Bronchial epithelial cell (primary cell): ENCODE measurements around the gene ABTB2. TPM values are rescaled to one million over a fixed set of nuclear protein-coding genes. Genes with fewer than 3 reads are reported as not detected.

Experiments used
- DNase-seq: peaks from one replicate; pipeline ENCODE4 v3.0.0-alpha.2; 2010; ENCODE audit warnings: low read depth
- FAIRE-seq: peaks from 2 replicates; lab custom pipeline; 2011; peaks lifted over from hg19 to GRCh38; lab: Jason Lieb, UNC
- H3K27me3 ChIP-seq: 2 replicates; pipeline ENCODE4 v1.5.1; 2011; ENCODE audit warnings: low read length; ENCODE audit not compliant: control insufficient read depth, insufficient read depth
- H3K36me3 ChIP-seq: 2 replicates; pipeline ENCODE4 v1.5.1; 2011; ENCODE audit warnings: low read length; ENCODE audit not compliant: control insufficient read depth, insufficient read depth
- H3K4me3 ChIP-seq: 2 replicates; pipeline ENCODE4 v1.5.1; 2011; ENCODE audit warnings: mild to moderate bottlenecking, low read depth, low read length, control low read depth
- CTCF ChIP-seq: IDR thresholded peaks from 2 replicates; pipeline ENCODE4 v1.5.1; 2011; ENCODE audit warnings: mild to moderate bottlenecking, moderate library complexity, low read length, control low read depth, inconsistent platforms; ENCODE audit not compliant: insufficient read depth, severe bottlenecking
- total RNA-seq: library from RNA; depleted of rRNA; stranded (reverse); fragments of >200 nt; gene quantifications from 2 replicates; pipeline ENCODE4 v1.2.1, GENCODE V29; 2014

The ABTB2 gene
- total RNA-seq, 1 donor from 2014 or later: 0.53 TPM

GRCh38 chr11:34341096-34341495 lies 16.7 kb downstream of the ABTB2 start:
- no peak for FAIRE-seq
- H3K4me3 ChIP-seq: no peak overlapping the region
- no peak for DNase-seq
- TF ChIP-seq CTCF: no peak
- H3K27me3 ChIP-seq: no peaks in the 10 kb centered on the region
- no peaks in the 10 kb centered on the region for H3K36me3 ChIP-seq

DNA sequence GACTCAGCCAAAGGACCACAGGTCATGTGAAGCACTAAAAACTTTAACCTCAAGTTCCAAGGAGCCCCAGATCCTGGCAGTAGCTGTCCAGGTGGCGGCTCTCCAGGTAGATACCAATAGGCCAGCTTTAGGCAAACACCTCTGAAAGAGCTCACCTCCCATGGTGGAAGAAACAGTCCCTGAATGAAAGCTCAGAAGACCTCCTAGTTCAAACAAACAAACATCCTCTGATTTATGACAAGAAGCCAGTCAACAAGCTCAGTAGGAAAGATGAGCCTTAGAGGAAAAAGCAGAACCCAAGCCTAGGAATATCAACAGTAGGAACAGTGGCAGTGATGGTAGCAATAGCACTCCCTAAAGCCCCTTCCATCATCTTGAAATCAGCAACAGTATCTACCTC lies 17.2 kb downstream of the ABTB2 start:
- FAIRE-seq (no peak), DNase-seq (no peak)
- Histone ChIP-seq H3K36me3 (no peaks in the 10 kb centered on the region), H3K27me3 (no peaks in the 10 kb centered on the region), H3K4me3 (no peak overlapping the region)
- no peak for TF ChIP-seq CTCF

- no peak for TF ChIP-seq CTCF
- DNase-seq (no peak), FAIRE-seq (no peak)
- H3K4me3 ChIP-seq: no peak overlapping the region
- no peaks in the 10 kb centered on the region for H3K27me3 ChIP-seq
- no peaks in the 10 kb centered on the region for H3K36me3 ChIP-seq
Measured at GRCh38 chr11:34339149-34340064, 18.4 kb downstream of the ABTB2 start.

- Histone ChIP-seq H3K36me3 (no peaks in the 10 kb centered on the region), H3K4me3 (no peak overlapping the region), H3K27me3 (no peaks in the 10 kb centered on the region)
- DNase-seq (no peak), FAIRE-seq (no peak)
- TF ChIP-seq CTCF: no peak
Measured at GRCh38 chr11:34337016-34337415, 20.8 kb downstream of the ABTB2 start.

- Histone ChIP-seq H3K36me3 (no peaks in the 10 kb centered on the region), H3K4me3 (no peak overlapping the region), H3K27me3 (no peaks in the 10 kb centered on the region)
- no peak for DNase-seq
- TF ChIP-seq CTCF: no peak
- no peak for FAIRE-seq
Measured at GRCh38 chr11:34335801-34336200, 22.0 kb downstream of the ABTB2 start.
